ENCODE data around the gene LANCL2. TPM values are rescaled to one million over a fixed set of nuclear protein-coding genes. Genes with fewer than 3 reads are reported as not detected.
A peak's percentile ranks its signal among the peaks of the same experiment; 100 is the strongest.

The LANCL2 gene
- total and polyA plus RNA-seq, 9 of the 15 experiments (the other 6 are each of a cell fraction or from before 2014, with no cell fraction given) = 5.3 to 18.5 (median 13.5) TPM

DNA sequence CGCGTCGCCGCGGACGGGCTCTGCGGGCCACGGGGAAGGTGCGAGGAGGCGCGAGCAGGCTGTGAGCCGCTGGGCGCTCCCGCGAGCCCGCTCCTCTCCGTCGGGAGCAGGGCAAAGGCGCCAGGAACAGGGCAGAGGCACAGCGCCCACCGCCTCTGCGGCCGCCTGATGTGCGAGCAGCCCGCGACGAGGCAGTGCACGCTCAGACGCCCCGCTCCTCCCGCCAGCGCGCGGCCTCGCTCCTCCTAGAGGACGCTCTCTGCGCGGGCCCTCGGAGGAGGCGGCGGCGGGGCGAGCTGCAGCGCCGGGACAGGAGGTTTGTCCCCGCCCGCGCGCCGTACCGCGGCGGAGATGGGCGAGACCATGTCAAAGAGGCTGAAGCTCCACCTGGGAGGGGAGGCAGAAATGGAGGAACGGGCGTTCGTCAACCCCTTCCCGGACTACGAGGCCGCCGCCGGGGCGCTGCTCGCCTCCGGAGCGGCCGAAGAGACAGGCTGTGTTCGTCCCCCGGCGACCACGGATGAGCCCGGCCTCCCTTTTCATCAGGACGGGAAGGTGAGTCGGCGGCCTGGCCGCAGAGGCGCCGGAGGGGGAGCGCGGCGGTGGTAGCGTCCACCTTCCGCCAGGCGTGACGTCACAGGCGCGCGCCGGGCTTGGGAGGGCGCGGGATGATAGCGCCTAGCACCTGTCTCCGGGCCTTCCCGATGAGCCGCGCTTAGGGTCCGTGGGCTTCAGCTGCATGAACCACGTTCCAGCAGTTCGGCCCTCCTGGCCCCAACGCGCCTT is 731 bp downstream of the LANCL2 start (continued):
- TF ChIP-seq, protein P1, sequence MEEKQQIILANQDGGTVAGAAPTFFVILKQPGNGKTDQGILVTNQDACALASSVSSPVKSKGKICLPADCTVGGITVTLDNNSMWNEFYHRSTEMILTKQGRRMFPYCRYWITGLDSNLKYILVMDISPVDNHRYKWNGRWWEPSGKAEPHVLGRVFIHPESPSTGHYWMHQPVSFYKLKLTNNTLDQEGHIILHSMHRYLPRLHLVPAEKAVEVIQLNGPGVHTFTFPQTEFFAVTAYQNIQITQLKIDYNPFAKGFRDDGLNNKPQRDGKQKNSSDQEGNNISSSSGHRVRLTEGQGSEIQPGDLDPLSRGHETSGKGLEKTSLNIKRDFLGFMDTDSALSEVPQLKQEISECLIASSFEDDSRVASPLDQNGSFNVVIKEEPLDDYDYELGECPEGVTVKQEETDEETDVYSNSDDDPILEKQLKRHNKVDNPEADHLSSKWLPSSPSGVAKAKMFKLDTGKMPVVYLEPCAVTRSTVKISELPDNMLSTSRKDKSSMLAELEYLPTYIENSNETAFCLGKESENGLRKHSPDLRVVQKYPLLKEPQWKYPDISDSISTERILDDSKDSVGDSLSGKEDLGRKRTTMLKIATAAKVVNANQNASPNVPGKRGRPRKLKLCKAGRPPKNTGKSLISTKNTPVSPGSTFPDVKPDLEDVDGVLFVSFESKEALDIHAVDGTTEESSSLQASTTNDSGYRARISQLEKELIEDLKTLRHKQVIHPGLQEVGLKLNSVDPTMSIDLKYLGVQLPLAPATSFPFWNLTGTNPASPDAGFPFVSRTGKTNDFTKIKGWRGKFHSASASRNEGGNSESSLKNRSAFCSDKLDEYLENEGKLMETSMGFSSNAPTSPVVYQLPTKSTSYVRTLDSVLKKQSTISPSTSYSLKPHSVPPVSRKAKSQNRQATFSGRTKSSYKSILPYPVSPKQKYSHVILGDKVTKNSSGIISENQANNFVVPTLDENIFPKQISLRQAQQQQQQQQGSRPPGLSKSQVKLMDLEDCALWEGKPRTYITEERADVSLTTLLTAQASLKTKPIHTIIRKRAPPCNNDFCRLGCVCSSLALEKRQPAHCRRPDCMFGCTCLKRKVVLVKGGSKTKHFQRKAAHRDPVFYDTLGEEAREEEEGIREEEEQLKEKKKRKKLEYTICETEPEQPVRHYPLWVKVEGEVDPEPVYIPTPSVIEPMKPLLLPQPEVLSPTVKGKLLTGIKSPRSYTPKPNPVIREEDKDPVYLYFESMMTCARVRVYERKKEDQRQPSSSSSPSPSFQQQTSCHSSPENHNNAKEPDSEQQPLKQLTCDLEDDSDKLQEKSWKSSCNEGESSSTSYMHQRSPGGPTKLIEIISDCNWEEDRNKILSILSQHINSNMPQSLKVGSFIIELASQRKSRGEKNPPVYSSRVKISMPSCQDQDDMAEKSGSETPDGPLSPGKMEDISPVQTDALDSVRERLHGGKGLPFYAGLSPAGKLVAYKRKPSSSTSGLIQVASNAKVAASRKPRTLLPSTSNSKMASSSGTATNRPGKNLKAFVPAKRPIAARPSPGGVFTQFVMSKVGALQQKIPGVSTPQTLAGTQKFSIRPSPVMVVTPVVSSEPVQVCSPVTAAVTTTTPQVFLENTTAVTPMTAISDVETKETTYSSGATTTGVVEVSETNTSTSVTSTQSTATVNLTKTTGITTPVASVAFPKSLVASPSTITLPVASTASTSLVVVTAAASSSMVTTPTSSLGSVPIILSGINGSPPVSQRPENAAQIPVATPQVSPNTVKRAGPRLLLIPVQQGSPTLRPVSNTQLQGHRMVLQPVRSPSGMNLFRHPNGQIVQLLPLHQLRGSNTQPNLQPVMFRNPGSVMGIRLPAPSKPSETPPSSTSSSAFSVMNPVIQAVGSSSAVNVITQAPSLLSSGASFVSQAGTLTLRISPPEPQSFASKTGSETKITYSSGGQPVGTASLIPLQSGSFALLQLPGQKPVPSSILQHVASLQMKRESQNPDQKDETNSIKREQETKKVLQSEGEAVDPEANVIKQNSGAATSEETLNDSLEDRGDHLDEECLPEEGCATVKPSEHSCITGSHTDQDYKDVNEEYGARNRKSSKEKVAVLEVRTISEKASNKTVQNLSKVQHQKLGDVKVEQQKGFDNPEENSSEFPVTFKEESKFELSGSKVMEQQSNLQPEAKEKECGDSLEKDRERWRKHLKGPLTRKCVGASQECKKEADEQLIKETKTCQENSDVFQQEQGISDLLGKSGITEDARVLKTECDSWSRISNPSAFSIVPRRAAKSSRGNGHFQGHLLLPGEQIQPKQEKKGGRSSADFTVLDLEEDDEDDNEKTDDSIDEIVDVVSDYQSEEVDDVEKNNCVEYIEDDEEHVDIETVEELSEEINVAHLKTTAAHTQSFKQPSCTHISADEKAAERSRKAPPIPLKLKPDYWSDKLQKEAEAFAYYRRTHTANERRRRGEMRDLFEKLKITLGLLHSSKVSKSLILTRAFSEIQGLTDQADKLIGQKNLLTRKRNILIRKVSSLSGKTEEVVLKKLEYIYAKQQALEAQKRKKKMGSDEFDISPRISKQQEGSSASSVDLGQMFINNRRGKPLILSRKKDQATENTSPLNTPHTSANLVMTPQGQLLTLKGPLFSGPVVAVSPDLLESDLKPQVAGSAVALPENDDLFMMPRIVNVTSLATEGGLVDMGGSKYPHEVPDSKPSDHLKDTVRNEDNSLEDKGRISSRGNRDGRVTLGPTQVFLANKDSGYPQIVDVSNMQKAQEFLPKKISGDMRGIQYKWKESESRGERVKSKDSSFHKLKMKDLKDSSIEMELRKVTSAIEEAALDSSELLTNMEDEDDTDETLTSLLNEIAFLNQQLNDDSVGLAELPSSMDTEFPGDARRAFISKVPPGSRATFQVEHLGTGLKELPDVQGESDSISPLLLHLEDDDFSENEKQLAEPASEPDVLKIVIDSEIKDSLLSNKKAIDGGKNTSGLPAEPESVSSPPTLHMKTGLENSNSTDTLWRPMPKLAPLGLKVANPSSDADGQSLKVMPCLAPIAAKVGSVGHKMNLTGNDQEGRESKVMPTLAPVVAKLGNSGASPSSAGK (IDR thresholded peaks at IDR 0.05) = peak; percentile 87
- TF ChIP-seq, protein P2, sequence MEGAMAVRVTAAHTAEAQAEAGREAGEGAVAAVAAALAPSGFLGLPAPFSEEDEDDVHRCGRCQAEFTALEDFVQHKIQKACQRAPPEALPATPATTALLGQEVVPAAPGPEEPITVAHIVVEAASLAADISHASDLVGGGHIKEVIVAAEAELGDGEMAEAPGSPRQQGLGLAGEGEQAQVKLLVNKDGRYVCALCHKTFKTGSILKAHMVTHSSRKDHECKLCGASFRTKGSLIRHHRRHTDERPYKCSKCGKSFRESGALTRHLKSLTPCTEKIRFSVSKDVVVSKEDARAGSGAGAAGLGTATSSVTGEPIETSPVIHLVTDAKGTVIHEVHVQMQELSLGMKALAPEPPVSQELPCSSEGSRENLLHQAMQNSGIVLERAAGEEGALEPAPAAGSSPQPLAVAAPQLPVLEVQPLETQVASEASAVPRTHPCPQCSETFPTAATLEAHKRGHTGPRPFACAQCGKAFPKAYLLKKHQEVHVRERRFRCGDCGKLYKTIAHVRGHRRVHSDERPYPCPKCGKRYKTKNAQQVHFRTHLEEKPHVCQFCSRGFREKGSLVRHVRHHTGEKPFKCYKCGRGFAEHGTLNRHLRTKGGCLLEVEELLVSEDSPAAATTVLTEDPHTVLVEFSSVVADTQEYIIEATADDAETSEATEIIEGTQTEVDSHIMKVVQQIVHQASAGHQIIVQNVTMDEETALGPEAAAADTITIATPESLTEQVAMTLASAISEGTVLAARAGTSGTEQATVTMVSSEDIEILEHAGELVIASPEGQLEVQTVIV (CRISPR knock-in tag; IDR thresholded peaks at IDR 0.05; ENCODE audit: borderline replicate concordance) = no peak
- TF ChIP-seq, protein P3, sequence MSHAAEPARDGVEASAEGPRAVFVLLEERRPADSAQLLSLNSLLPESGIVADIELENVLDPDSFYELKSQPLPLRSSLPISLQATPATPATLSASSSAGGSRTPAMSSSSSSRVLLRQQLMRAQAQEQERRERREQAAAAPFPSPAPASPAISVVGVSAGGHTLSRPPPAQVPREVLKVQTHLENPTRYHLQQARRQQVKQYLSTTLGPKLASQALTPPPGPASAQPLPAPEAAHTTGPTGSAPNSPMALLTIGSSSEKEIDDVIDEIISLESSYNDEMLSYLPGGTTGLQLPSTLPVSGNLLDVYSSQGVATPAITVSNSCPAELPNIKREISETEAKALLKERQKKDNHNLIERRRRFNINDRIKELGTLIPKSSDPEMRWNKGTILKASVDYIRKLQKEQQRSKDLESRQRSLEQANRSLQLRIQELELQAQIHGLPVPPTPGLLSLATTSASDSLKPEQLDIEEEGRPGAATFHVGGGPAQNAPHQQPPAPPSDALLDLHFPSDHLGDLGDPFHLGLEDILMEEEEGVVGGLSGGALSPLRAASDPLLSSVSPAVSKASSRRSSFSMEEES (CRISPR knock-in tag; IDR thresholded peaks at IDR 0.05) = no peak
- TF ChIP-seq TBL1XR1 (IDR thresholded peaks at IDR 0.05; ENCODE audit: low read length in 2 of 2) (peak in 1 of 2 experiments; percentile 85; a peak in 2 of 4 replicates), NFATC3 (IDR thresholded peaks at IDR 0.05) (no peak), MTA3 (IDR thresholded peaks at IDR 0.05; ENCODE audit: borderline replicate concordance) (peak; percentile 99)
